ENCODE data around the gene HTRA2. TPM values are rescaled to one million over a fixed set of nuclear protein-coding genes. Genes with fewer than 3 reads are reported as not detected.
"Not testable (repeated sequence)": the region's sequence is repeated elsewhere in the genome, so short reads cannot be mapped to it uniquely, and the experiment has no call there.

The HTRA2 gene
- 58.0 and 70.3 TPM in 2 replicates for total RNA-seq (2014; rRNA removed; shearing (Covaris generic))

DNA sequence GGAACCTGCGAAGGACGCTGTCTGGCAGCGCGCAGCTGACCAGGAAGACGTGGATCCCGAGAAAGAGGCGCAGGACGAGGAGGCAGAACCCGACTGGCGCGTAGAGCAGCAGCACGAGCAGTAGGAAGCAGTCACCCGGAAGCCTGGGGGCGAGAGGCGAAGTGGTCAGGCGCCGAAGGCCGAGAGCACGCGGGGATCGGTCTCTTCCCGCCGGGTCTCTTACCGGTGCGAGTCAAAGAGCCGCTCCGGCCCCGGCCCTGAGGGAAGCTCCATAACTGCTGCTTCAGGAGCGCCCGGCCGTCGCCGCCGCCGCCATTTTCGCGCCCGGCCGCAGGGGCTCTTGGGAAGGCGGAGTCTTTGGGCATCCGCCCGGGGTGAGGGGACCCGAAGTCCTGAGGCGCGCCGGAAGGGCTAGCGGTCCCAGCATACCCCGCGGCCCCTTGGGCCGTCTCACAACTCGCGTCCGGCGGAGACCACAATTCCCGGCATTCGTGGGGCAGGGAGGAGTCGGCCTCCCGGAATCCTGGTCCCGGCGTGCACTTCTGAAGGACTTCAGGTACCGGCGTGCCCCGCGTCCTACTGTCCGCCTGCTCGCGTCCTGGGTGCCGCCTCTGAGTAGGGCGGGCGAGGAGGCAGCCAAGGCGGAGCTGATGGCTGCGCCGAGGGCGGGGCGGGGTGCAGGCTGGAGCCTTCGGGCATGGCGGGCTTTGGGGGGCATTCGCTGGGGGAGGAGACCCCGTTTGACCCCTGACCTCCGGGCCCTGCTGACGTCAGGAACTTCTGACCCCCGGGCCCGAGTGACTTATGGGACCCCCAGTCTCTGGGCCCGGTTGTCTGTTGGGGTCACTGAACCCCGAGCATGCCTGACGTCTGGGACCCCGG lies at the start of gene HTRA2, which contains the start of gene AUP1:
Gene HTRA2, plus strand, starts transcription at position 577 of the 882 bp plus-strand sequence. Its CDS starts 74 bp downstream, at position 651.
Gene AUP1, minus strand, starts transcription at position 350 of the 882 bp plus-strand sequence. Its CDS starts 77 bp downstream, at position 273.
- peak; percentile 94 for DNase-seq (ENCODE audit: low spot score)

DNA sequence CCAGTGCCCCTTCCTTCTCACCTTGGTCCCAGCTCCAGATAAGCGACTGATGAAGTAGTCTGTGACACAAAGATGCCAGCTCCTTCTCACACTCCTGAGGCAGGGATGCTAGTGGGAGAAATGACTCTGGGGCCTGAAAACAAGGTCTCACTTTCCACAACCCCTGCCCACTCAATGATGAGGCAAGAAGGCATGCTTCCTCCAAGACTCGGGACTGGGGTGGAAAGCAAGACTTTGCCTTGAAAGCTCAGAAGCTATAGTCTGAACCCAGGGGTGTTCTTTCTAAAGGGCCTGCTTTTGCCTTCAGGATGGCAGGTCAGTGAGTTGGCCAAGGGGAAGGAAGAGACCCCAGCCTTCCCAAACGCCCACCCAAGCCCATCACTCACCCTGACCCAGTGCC lies 48.3 kb upstream of the HTRA2 start:
- no peak for DNase-seq (ENCODE audit: low spot score)

DNA sequence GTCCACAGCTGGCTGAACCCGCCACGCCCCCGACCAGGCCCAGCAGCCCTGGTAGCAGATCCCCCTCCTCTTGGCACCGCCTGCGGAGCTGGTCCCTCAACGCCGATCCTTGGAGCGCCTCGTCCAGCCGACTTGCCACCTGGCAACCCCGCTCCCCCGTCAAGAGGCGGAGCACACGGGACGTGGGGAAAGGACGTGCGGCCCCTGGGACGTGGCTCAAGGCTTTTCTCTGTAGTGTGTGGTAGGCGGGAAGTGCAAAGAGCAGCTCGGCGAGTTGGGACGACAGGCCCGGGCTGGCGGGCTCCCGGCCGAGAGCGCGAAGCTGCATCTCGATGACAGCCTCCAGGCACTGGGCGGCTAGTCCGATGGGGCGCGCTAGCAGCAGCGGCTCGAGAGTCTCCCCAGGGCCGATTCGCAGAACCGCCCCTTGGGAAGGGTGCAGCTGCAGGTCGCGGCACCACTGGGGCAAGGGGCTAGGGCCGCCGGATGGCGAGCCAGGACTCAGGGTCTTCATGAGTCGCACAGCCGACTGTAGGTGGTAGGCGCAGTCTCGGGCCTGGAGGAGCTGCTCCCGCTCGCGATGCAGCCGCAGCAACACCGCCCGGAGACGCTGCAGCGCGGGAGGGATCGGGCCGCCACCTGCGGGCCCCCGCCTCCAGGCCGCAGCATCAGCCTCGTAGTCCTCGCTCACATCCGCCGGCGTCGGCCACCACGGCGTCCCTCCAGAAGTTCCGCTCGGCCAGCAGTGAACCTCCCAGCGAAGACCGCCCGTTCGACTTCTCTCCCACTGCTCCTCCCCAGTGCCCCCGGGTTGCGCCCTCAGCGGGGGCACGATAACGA lies 47.6 kb upstream of the HTRA2 start:
- no peak for DNase-seq (ENCODE audit: low spot score)

DNA sequence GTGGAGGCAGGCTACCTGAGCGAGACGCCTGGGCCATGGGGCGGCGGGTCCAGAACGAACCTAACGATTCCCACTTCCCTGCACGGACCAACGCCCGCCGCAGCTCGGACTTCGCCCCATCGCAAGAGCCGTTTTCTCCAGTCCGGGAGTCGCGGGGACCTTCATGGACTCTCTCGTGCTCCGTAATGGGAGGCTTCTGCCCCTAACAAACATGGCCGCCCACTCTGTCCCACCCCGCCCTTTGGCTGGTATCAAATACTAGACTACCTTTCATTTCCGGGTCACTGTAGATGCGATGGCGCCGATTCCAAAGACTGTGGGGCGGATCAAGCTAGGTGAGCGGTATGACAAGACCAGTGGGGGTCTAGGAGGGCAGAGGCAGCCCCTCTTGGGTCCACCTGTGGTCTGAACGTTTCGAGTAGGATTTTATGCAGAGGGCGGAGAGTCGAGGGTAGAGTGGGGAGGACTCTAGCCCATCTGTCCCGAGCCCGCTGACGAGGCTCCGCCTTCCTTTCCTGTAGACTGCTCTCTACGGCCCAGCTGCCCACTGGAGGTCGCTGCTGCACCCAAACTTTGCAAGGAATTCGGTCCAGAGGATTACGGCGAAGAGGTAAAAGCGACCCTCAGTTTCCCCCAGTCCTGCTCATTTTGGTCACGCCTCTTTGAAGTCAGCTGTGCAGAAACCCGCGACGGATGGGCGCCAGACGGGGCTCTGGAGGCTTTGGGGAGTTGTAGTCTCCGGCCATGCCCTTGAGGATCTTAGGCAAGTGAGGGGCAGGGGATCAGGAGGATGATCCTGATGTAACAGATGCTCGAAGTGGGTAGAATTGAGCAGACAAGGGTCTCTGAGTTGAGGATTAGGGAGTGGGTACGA lies 46.7 kb upstream of the HTRA2 start, which contains the start of the genes CCDC142 and TTC31:
Gene CCDC142, minus strand, starts transcription at position 198 of the 874 bp plus-strand sequence. Its CDS starts 161 bp downstream, at position 37.
Gene TTC31, plus strand, starts transcription at position 281 of the 874 bp plus-strand sequence. Its CDS starts 15 bp downstream, at position 296.
- DNase-seq (ENCODE audit: low spot score): peak; percentile 94

DNA sequence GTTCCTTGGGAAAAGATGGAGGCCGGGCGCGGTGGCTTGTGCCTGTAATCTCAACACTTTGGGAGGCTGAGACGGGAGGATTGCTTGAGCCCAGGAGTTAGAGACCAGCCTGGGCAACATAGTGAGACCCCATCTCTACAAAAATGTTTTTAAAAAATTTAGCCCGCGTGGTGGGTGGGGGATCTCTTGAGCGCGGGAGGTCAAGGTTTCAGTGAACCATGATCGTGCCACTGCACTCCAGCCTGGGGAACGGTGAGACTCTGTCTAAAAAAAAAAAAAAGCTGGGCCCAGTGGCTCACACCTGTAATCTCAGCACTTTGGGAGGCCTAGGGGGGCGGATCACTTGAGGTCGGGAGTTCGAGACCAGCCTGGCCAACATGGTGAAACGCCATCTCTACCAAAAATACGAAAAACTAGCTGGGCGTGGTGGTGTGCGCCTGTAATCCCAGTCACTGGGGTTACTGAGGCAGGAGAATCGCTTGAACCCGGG lies 46.0 kb upstream of the HTRA2 start:
- not testable (repeated sequence) for DNase-seq (ENCODE audit: low spot score)

DNA sequence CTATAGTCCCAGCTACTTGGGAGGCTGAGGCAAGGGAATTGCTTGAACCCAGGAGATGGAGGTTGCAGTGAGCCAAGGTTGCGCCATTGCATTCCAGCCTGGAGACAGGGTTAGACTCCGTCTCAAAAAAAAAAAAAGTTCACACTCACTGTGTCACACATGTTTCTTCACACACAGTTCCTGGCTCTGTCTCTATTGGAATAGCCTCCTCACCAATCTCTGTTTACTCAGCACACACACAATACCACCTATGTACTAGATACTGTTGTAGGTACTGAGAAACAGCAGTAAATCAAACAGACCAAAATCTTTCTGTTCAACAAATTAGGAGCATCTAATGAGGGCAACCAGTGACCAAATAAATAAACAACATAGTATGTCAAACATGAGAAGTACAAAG lies 43.6 kb upstream of the HTRA2 start:
- DNase-seq (ENCODE audit: low spot score): no peak

DNA sequence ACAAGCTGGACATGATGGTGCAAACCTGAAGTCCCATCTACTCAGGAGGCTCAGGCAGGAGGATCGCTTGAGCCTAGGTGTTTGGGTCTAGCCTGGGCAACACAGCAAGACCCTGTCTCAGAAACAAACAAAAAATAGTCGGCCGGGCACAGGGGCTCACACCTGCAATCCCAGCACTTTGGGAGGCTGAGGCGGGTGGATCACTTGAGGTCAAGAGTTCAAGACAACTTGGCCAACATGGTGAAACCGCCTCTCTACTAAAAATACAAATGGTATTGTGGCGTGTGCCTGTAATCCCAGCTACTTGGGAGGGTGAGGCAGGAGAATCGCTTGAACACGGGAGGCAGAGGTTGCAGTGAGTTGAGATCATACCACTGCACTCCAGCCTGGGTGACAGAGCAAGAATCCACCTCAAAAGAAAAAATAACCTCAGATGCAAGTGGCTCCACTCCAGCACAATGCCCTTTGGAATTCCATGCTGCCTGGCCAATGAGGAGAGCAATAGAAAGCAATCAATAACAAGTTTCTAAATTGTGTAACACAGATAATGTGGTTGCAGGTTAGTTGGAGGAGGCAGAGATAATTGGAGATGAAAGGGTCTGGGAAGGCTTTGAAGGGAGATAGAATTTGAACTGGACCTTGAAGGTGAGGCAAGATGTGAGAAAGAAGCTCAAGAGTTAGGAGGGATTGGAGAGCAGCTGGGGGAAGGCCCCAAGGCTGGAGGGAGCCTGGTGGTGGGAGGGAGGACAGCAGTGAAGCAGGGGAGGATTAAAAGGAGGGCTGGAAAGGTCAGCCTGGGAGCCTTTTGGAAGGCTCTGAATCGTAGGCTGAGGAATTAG lies 40.9 kb upstream of the HTRA2 start:
- no peak for DNase-seq (ENCODE audit: low spot score)

DNA sequence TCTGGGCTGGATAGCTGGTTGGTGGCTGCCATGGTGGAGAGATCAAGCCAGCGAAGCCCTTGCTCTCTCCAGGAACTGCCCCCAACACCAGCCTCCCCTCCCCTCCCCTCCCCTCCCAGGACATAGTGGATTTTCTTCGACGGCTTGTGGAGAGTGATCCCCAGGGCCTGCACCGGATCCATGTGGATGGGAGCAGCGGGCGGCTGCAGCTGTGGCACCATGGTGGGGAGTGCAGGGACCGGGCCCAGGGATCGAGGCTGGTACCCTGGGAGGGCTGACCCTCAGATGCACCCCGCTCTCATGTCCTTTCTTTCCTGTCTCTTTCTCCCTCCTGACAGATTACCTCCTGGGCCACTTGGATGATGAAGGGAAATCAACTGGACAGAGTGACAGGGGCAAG lies 39.8 kb upstream of the HTRA2 start:
- DNase-seq (ENCODE audit: low spot score): no peak

DNA sequence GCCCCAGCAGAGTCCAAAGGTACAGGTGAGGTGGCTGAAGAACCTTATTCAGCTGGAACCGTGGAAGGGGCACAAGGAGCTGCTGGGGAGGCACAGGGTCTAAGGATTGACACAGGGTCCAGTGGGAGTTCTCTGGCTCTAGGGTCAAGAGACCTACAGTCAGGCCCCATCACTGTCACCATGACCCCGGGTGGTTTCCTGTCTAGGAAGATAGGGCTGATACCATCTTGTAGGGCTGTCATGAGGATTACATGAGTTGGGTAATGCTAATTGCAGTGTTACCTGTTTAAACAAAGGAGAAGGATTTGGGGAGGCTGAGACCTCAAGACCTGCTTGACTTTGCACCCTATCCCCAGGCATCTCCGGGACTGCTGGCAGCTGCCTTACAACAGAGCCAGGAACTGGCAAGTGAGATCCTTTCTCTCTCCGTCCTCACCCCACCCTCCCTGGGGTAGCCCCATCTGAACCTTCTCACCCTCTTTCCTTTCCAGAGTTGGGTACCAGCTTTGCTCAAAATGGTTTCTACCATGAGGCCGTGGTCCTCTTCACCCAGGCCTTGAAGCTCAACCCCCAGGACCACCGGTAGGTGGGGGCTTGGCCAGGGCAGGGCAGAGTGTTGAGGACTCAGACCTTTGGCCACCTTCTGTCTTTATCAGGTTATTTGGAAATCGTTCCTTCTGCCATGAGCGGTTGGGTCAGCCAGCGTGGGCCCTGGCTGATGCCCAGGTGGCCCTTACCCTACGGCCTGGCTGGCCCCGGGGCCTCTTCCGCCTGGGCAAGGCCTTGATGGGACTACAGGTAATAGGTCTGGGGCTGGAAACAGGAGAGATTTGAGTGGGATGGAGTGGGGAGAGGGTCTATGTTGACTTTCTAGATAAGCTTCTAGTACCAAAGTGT lies 37.8 kb upstream of the HTRA2 start:
- DNase-seq (ENCODE audit: low spot score): no peak

DNA sequence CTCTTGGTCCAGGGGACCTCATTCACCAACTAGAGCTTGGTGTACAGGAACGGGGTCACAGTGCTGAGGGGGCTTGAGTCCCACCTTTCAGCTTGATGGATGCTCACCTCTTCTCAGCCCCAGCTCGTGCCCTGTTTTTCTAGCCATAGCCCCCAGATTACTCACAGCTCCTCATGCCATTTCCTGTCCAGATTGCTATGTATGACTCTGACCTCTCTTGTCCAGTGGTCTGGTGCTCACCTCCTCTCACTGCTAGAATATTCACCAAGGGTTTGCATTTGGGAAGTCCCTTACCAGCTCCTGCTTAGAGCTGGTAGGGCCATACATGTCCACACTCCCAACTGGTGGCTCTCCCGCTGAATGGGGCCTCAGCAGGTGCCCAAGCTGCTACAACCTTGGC lies 36.2 kb upstream of the HTRA2 start:
- DNase-seq (ENCODE audit: low spot score): no peak

DNA sequence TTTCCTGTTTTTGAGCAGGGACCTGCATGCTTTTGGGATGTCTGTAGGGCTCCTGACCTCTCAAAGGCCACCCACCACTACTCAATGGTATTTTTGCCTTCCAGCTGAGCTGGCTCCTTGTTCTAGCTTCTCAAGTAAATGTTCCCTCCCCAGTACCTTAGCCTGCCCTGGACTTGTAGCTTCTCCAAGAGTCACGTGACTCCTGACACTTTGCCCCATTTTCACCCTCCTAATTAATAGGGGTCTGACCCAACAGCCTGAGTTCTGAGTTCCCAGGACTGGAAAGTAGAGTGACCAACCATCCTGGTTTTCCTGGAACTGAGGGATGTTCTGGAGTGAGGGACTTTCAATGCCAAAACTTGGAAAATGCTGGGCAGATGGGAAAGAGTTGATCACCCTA lies 34.3 kb upstream of the HTRA2 start:
- DNase-seq (ENCODE audit: low spot score): no peak

DNA sequence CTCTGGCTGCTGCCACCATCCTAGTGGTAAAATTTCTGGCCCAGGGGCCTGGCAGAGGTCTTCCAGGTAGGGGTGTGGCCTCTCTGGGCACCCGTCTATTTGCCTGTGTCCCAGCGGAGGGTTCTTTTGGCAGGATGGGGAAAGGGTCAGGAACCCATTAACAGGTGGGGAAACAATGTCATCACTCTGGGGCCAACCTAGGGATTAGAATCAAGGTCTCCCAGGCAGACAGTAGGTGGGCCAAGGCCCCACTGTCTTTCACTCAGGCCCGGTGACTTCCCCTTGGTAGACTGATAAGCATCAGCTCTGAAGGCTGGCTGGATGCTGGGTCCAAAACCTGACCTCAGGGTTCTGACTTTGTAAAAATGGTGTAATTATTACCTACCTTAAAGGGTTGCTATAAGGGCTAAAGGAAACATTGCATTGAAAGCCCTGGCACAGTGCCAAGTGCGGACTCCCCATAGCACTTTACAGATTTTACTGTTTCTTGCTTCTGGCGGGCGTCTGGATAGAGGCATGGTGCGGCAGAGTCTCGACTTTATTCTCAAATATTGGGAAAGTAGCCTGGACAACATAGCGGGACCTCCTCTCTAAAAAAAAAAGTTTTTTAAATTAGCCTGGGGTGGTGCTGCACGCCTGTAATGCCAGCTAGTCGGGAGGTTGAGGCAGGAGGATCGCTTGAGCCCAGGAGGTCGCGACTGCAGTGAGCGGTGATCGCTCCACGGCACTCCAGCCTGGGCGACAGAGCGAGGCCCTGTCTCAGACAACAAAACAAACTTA lies 32.5 kb upstream of the HTRA2 start:
- DNase-seq (ENCODE audit: low spot score): no peak

DNA sequence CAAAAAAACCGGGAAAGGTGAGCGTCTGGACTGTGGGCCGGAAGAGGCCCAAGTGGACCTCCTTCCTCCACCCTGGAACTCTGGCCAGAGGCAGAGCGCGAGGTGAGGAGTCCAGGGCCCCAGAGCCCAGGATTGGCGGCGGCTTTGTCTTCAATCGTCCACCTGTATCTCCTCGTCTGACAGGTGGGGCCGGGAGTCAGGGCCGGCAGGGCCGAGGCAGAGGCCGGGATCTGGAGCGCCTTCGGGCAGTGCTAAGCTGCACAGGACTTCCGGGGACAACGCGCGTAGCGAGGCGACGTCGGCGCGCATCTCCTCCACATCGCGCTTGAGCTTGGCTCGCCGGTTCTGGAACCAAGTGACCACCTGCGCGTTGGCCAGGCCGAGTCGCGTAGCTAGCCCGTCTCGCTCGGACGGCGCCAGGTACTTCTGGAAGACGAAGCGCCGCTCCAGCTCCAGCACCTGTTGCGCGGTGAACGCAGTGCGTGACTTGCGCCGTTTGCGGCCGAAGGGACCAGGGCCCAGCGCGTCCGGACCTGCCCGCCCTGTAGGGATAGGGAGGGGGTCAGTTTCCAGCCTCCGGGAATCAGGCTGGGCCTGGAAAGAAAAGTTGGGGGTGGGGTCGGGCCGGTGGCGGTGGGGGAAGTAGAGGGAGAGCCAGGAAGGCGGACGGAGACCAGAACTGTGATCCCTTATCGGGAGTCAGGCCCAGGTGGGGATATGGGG lies 31.8 kb upstream of the HTRA2 start:
- DNase-seq (ENCODE audit: low spot score): no peak

DNA sequence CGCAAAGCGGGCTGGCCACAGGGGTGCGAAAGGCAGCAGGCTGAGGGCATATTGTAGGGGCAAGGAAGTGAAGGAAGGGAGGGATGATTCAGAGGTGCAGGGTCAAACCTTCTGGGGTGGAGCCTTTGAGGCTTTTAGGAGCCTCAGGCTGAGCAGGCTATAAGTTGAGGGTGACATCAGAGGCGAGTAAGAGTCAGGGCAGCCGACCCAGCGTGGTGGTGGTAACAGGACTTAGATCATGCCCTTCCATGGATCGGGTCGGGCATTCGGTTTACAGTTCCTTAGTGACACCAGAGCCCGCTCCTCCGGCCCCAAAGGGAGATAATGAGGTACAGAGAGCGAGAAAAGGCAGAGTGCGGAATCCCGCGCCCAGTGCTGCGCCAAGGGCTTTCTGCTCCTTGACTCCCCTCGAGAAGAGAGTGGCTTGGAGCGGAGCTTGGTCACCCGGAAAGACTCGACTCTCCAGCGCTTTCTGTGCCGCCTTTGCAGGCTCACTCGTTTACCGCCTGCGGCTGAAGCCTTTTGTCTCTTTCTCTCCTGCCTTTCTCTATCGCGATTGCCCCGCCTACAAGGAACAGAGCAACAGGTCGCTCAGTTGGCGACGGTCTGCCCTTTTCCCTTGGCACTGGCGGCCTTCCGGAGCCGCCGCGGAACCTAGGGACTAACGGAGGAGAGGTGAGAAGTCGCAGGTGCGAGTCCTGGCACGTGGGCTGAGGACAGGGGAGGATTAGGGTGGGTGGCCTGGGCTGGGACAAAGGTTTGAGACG lies 31.1 kb upstream of the HTRA2 start:
- no peak for DNase-seq (ENCODE audit: low spot score)

DNA sequence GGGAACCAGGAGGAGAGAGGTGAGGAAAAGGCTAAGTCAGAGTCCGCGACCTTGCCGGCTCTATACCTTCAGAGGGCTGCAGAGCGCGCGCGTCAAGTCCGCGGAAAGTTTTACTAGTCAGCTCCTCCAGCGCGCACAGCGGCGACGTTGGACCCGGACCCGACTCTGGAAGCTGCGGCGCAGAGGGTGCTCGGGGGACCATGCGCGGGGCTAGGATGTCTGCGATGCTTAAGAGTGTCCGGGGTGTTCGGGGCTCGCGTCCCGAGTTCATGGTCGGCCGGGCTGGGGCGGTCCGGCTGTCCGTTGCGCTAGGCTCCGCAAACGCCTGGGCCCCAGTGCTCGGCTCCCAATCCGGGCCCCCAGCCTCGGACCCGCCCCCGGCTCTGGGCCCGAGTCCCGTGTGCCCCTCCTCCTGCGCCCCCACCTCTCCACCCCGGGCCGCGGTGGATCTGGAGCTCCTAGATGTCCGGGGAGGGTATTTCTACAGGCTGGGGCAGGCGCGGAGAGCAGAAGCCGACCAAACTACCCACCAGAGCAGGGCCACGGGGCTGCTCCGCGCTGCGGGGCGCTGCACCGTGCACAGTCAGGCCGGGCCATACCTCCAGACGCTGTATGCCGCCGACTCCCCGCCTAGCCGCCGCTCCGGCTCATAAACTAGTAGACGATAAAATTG lies 30.3 kb upstream of the HTRA2 start, which contains the start of gene LBX2:
Gene LBX2, minus strand, starts transcription at position 337 of the 673 bp plus-strand sequence. Its CDS starts 66 bp downstream, at position 271.
- DNase-seq (ENCODE audit: low spot score): no peak

DNA sequence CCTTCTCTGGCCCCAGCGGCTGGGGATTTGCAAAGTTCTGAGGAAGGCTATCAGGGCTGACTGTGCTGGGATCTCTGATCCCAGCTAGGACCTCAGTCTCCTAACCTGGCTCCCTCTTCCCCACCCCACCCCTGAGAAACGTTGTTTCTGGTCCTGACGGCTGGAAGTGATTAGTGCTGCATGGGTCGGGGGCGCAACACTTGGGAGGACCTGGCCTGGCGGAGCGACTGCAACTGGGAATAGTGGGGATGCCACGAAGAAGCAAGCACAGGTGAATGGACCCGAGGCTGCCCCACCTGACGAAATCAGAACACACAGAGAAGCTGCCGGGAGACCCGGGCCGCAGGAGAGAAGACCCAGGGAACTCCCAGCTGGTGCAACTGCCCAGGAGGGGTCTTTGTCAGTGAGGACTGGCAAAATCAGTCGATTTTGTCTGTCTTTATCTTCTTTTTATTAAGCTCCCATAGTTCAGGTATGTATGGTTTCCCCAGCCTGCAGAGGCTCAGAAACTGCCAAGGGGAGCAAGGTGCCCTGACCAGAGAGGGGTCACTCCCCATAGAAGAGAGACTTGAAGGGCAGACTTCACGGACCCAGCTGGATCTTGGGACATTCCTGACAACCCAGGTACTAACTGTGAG lies 29.7 kb upstream of the HTRA2 start:
- no peak for DNase-seq (ENCODE audit: low spot score)
